CD4-positive, alpha-beta T cell treated with Interleukin-4 for 4 hours (primary cell): ENCODE measurements around the gene SLC38A11.

Source experiments
- DNase-seq: peaks from one replicate; pipeline ENCODE4 v3.0.0-alpha.2; 2020

The SLC38A11 gene

GRCh38 chr2:164969909-164970690, 14.8 kb upstream of the SLC38A11 start:
- no peak for DNase-seq

DNA sequence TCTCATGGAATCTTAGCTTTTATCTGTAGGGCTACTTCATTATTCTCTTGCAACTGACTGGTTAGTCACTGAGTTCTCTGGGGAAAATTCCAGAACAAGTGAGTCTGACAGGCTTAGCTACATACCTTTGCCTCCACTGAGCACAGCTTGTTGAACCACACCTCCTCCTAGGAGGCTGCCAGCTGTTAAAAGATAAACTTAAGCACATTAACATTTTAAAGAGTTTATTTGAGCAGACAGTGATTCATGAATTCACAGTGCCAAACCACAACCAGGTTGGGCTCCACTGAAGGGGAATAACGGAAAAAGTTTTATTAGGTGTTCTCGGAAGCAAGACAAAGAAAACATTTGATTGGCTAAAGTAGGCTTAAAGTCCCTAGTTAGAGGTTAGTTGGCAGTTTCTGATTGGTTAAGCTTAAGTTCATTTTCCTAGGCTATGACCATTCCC, 12.5 kb upstream of the SLC38A11 start:
- no peak for DNase-seq

DNA sequence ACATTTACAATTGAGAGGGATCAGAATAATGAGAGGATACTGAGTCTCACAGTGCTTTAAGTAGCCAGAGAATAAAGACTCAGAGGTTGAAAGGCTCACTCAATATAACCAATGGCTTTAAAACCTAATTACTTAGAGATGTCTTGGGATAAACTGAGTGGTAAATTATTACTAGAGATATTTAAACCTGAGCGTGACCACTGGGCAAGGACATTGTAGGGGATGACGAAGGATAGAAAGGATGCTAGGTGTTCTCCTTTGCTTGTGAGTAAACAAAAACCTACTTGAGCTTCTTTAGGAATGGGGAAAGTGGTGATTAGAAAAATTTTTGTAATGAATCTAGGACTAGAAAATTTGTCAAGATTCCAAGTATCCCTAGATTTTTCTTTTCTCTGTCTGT, 12.0 kb upstream of the SLC38A11 start:
- DNase-seq = no peak

- DNase-seq = no peak
Measured at GRCh38 chr2:164964700-164965099, 9.4 kb upstream of the SLC38A11 start.

- DNase-seq = no peak
Measured at GRCh38 chr2:164960159-164960558, 4.8 kb upstream of the SLC38A11 start.

GRCh38 chr2:164954186-164954585, 1.1 kb downstream of the SLC38A11 start:
- no peak for DNase-seq

GRCh38 chr2:164953279-164953678, 2.0 kb downstream of the SLC38A11 start:
- no peak for DNase-seq

GRCh38 chr2:164952057-164952702, 3.1 kb downstream of the SLC38A11 start:
- no peak for DNase-seq

GRCh38 chr2:164948540-164948939, 6.8 kb downstream of the SLC38A11 start:
- no peak for DNase-seq

DNA sequence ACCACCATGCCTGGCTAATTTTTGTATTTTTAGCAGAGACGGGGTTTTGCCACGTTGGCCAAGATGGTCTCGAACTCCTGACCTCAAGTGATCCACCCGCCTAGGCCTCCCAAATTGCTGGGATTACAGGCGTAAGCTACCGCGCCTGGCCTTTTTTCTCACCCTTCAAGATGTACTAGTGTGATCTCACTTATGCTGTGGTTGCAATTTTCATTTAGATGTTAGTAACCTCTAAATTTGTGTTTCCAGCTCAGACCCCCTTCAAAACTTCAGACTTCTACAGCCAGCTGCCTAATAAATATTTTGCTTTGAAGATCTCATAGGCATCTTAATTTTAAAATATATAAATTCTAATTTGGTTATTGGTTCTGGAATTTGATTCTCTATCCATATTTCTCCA, 8.0 kb downstream of the SLC38A11 start:
- no peak for DNase-seq

DNA sequence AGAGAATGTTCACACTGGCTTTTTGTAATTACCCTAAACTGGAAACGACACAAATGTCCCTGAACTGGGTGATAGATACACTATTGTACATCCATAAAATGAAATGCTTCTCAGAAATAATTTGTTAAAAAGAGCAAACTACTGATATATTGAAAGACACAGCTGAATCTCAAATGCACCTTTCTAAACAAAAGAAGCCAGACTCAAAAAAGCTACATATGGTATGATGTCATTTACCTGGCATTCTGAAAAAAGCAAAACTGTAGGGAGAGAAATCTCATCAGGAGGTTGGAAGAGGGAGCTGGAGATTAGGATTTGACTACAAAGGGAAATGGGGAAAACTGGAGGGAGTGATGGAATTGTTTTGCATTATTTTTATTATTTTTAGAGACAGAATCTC, 12.0 kb downstream of the SLC38A11 start:
- DNase-seq = no peak

DNA sequence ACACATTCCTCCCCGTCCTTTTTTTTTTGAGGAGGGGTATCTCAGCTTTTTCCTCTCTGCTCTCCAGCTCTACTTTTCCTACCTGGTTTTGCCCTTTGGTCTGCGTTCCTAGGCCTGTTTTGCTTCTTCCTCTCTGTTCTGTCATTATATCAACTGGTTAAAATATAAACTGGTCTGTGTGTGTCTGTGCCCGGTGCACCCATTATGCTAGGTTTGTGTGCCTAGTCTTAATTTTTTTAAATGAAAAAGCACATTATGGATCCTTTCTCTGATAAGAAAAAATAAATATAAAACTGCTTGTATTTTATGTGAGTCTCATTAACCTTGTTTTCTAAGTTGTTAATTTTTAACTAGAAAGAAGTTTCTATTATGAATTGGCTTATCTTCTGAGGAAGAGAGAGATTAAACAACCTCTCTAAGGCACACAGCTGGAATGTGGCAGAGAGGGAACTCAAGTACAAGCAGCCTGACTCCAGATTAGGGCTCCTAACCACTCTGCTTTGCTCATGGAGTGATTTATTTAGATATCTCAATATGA, 17.4 kb downstream of the SLC38A11 start:
- DNase-seq = no peak

DNA sequence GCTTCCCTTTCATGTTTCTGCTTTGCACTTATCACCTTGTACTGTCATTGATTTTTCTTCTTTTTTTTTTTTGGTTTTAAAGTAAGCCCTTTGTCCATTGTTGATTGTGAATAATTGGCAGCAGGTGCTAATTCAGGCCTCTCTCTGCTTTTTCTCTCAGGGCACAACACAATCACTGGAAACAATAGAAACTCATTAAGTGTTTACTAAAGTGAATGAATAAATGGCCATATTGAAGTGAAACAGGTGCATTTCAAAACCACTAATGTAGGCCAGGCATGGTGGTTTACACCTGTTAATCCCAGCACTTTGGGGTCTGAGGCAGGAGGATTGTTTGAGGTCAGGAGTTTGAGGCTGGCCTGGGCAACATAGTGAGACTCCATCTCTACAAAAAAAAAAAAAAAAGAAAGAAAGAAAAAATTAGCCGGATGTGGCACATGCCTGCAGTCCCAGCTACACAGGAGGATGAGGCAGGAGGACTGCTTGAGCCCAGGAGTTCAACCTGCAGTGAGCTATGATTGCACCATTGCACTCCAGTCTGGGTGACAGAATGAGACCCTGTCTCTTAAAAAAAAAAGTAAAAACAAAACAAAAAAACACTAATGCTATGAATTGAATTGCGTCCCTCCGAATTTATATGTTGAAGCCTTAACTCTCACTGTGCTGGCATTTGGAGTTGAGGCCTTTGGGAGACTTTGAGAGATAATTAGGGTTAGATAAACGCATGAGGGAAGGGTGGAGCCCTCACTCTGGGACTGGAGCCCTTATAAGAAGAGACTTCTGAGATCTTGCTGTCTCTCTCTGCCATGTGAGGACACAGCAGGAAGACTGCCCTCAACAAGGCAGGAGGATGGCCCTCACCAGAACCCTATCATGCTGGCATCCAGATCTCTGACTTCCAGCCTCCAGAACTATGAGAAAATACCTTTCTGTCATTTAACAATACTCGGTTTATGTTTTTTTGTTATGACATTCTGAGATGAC, 19.9 kb downstream of the SLC38A11 start:
- DNase-seq = no peak

- DNase-seq = no peak
Measured at GRCh38 chr2:164934401-164935117, 20.8 kb downstream of the SLC38A11 start.

GRCh38 chr2:164933671-164934189, 21.6 kb downstream of the SLC38A11 start:
- DNase-seq = no peak

GRCh38 chr2:164932377-164932776, 22.9 kb downstream of the SLC38A11 start:
- DNase-seq = no peak

- DNase-seq = no peak
Measured at GRCh38 chr2:164928101-164928673, 27.1 kb downstream of the SLC38A11 start.

DNA sequence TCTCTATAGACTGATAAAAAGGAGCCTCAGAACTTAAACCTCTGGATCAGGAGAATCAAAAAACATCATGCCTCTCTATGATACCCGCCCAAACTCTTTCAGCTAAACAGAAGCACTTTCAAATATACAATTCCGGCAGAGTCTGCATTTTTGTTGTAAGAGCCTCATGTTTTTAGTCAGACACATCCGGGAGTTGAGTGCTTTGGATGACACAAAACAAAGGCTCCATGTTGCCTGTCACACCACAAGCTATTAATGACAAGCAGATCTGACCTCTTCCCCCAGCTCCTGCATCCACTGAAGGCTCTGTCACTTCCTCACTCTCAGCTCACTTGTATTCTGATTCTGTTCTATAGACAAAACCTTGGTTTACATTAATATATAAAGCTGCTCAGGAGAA, 33.2 kb downstream of the SLC38A11 start:
- DNase-seq = no peak

- DNase-seq = no peak
Measured at GRCh38 chr2:164920430-164920829, 34.9 kb downstream of the SLC38A11 start.

DNA sequence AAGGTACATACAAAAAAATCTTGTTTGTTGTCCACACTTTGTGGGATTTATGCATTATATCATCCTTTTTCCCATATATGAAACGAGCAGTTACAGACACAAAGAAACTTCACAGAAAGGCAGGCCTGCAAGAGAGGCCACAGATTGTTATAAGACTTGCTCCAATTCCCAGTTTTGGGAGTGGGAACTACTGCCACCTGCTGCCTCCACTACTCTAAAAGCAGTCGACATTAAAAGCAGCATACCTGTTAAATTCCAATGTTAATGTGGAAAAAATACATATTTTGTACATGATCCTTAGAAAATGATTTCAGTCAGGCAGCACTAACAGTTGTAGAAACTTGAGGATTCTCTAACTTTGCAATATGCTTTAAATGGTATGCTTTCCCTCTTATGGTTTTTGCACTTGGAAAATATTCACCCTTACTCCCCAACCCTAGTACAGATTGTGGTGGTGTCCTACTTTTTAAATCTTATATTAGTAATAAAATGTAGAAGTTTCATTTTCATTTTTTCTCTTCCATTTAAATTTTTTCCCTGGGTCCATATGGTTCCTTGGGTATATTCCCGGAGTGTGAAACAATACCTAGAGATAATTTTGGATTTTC, 37.9 kb downstream of the SLC38A11 start:
- no peak for DNase-seq

GRCh38 chr2:164915566-164915965, 39.8 kb downstream of the SLC38A11 start:
- DNase-seq = no peak
